Ascending aorta (tissue), 2 donors: ENCODE data around the gene SMIM23. TPM values are rescaled to one million over a fixed set of nuclear protein-coding genes. Genes with fewer than 3 reads are reported as not detected.
"Not testable (repeated sequence)": the region's sequence is repeated elsewhere in the genome, so short reads cannot be mapped to it uniquely, and the experiment has no call there.

Experiments used
- DNase-seq, 2 donors: peaks; one replicate each; pipeline ENCODE4 v3.0.0-alpha.2; 2019; ENCODE audit warnings: low spot score in 2 of 2
- H3K27ac ChIP-seq, 2 donors: fragments of 200-600 bp; sonication (generic); one replicate each; pipeline ENCODE4 v1.5.1; 2016 to 2017; ENCODE audit warnings: mild to moderate bottlenecking in 1 of 2
- H3K27me3 ChIP-seq: fragments of 200-600 bp; sonication (generic); one replicate; pipeline ENCODE4 v1.5.1; 2017
- H3K36me3 ChIP-seq, 2 donors: fragments of 200-600 bp; sonication (generic); one replicate each; pipeline ENCODE4 v1.5.1; 2016
- H3K4me1 ChIP-seq, 2 donors: fragments of 200-600 bp; sonication (generic); one replicate each; pipeline ENCODE4 v1.5.1; 2016 to 2017; ENCODE audit warnings: mild to moderate bottlenecking in 1 of 2
- H3K4me3 ChIP-seq, 2 donors: fragments of 200-600 bp; sonication (generic); one replicate each; pipeline ENCODE4 v1.5.1; 2016 to 2017; ENCODE audit warnings: mild to moderate bottlenecking in 1 of 2
- H3K9me3 ChIP-seq, 2 donors: fragments of 200-600 bp; sonication (generic); one replicate each; pipeline ENCODE4 v1.5.1; 2016
- CTCF ChIP-seq, 3 experiments: fragments of 200-600 bp in 2 of 3; fragments of 450-650 bp in 1 of 3; sonication (generic) in 2 of 3; IDR thresholded peaks; one replicate each; pipeline ENCODE4 v1.5.1; 2016 to 2019; ENCODE audit warnings: antibody characterized with exemption in 3 of 3, mild to moderate bottlenecking in 1 of 3, moderate library complexity in 1 of 3
- intact Hi-C: fragments of 100-400 bp; cut with DNase I; formaldehyde crosslinking; loops from one replicate; pipeline ENCODE4 v1.15.1; 2023
- total RNA-seq: library from RNA; depleted of rRNA; stranded (reverse); fragments of >200 nt; gene quantifications from one replicate; pipeline ENCODE4 v1.1.0, GENCODE V29; 2016

Gene SMIM23
- total RNA-seq, 1 donor from 2014 or later: not detected

GRCh38 chr5:171773106-171773505 is 12.5 kb upstream of the SMIM23 start:
- H3K4me1 ChIP-seq: no peaks in the 10 kb centered on the region
- H3K4me3 ChIP-seq: no peak overlapping the region
- H3K27ac ChIP-seq: no peak overlapping the region
- DNase-seq: no peak
- TF ChIP-seq CTCF (IDR thresholded peaks at IDR 0.05): no peak
- no peaks in the 10 kb centered on the region for H3K9me3 ChIP-seq
- no peaks in the 10 kb centered on the region for H3K27me3 ChIP-seq
- H3K36me3 ChIP-seq: no peaks in the 10 kb centered on the region
- intact Hi-C loops: no loop called here

- intact Hi-C loops: no loop called here
- no peak for TF ChIP-seq CTCF (IDR thresholded peaks at IDR 0.05)
- Histone ChIP-seq H3K27ac (no peak overlapping the region), H3K9me3 (no peaks in the 10 kb centered on the region), H3K27me3 (no peaks in the 10 kb centered on the region), H3K36me3 (no peaks in the 10 kb centered on the region), H3K4me3 (no peak overlapping the region), H3K4me1 (no peaks in the 10 kb centered on the region)
- DNase-seq: no peak
Observed at GRCh38 chr5:171774418-171774817, 11.2 kb upstream of the SMIM23 start.

GRCh38 chr5:171776213-171776612 is 9.4 kb upstream of the SMIM23 start:
- no peaks in the 10 kb centered on the region for H3K36me3 ChIP-seq
- DNase-seq: no peak
- no peak overlapping the region for H3K4me3 ChIP-seq
- no peaks in the 10 kb centered on the region for H3K9me3 ChIP-seq
- no peaks in the 10 kb centered on the region for H3K4me1 ChIP-seq
- no peak overlapping the region for H3K27ac ChIP-seq
- H3K27me3 ChIP-seq: no peaks in the 10 kb centered on the region
- intact Hi-C loops: no loop called here
- TF ChIP-seq CTCF (IDR thresholded peaks at IDR 0.05): no peak

- no peak overlapping the region for H3K4me3 ChIP-seq
- no peaks in the 10 kb centered on the region for H3K4me1 ChIP-seq
- intact Hi-C loops: no loop called here
- no peak for TF ChIP-seq CTCF (IDR thresholded peaks at IDR 0.05)
- DNase-seq: no peak
- no peaks in the 10 kb centered on the region for H3K36me3 ChIP-seq
- H3K9me3 ChIP-seq: no peaks in the 10 kb centered on the region
- no peaks in the 10 kb centered on the region for H3K27me3 ChIP-seq
- no peak overlapping the region for H3K27ac ChIP-seq
Observed at GRCh38 chr5:171776770-171777759, 8.6 kb upstream of the SMIM23 start.

GRCh38 chr5:171781744-171782143 is 3.9 kb upstream of the SMIM23 start:
- H3K27ac ChIP-seq, H3K4me1 ChIP-seq, H3K9me3 ChIP-seq, intact Hi-C loops, H3K36me3 ChIP-seq, H3K4me3 ChIP-seq, H3K27me3 ChIP-seq, DNase-seq: not testable (repeated sequence)

- Histone ChIP-seq H3K4me3 (no peak overlapping the region), H3K4me1 (no peaks in the 10 kb centered on the region), H3K27ac (no peak overlapping the region), H3K36me3 (no peaks in the 10 kb centered on the region), H3K27me3 (no peaks in the 10 kb centered on the region), H3K9me3 (no peaks in the 10 kb centered on the region)
- DNase-seq: no peak
- intact Hi-C loops: no loop called here
- TF ChIP-seq CTCF (IDR thresholded peaks at IDR 0.05): no peak
Observed at GRCh38 chr5:171782332-171782966, 3.2 kb upstream of the SMIM23 start.
